Urinary bladder (tissue), 4 donors: Measurements from ENCODE around the gene SCAP. TPM values are rescaled to one million over a fixed set of nuclear protein-coding genes. Genes with fewer than 3 reads are reported as not detected.
"Not testable (repeated sequence)": the region's sequence is repeated elsewhere in the genome, so short reads cannot be mapped to it uniquely, and the experiment has no call there.

Experiments
- DNase-seq: peaks from one replicate; pipeline ENCODE4 v3.0.0-alpha.2; 2015; ENCODE audit errors: extremely low spot score
- H3K27ac ChIP-seq: one replicate; pipeline ENCODE4 v1.5.1; 2013; ENCODE audit warnings: low read depth, mild to moderate bottlenecking, moderate library complexity
- H3K36me3 ChIP-seq: one replicate; pipeline ENCODE4 v1.6.1; 2013; ENCODE audit warnings: mild to moderate bottlenecking, moderate library complexity; ENCODE audit not compliant: insufficient read depth
- H3K4me1 ChIP-seq: one replicate; pipeline ENCODE4 v1.6.1; 2013; ENCODE audit warnings: mild to moderate bottlenecking, moderate library complexity; ENCODE audit not compliant: insufficient read depth
- H3K4me3 ChIP-seq: one replicate; pipeline ENCODE4 v1.5.1; 2013; ENCODE audit warnings: low read depth, low read length
- WGBS: extraction: QIAGEN DNeasy Blood & Tissue Kit; methylation state at CpG from one replicate; pipeline ENCODE4 v1.1.7; 2013; 5-methylcytosine and 5-hydroxymethylcytosine counted together
- polyA plus RNA-seq: library from polyadenylated mRNA; stranded (reverse); fragments of 200-250 nt; gene quantifications from one replicate; pipeline ENCODE4 v1.2.3, GENCODE V29; 2013
- total RNA-seq: library from RNA; depleted of rRNA; stranded (reverse); fragments of >200 nt; gene quantifications from one replicate; pipeline ENCODE4 v1.2.3, GENCODE V29; 2014
- donor health status: healthy with polysubstance abuse.
- donor health status: healthy.

The SCAP gene
- total and polyA plus RNA-seq, 2 donors, result 44.5 to 64.4 TPM

DNA sequence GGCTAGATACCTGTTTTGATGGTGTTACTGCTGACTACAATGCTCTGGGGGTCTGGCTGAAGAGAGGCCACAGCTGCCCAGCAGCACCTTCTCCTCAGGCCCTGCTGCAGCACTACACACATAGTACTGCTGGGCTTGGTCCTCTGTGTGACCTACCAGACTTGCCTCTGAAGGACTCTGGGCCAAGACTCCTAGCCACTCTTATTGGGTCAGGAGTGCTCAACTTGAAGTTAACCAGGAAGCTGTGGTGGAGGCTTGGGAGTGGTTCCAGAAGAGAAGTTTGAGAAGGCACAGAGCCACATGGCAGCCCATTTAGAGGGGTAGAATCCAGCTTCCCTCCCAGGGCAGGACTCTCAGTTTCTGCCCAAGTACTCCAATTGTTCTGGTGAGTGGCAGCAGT is 21.2 kb upstream of the SCAP start:
- Histone ChIP-seq H3K4me1 (no peaks in the 10 kb centered on the region), H3K36me3 (peaks cover 4% of the 10 kb centered on the region), H3K4me3 (no peak overlapping the region), H3K27ac (no peak overlapping the region)
- DNase-seq, result no peak

DNA sequence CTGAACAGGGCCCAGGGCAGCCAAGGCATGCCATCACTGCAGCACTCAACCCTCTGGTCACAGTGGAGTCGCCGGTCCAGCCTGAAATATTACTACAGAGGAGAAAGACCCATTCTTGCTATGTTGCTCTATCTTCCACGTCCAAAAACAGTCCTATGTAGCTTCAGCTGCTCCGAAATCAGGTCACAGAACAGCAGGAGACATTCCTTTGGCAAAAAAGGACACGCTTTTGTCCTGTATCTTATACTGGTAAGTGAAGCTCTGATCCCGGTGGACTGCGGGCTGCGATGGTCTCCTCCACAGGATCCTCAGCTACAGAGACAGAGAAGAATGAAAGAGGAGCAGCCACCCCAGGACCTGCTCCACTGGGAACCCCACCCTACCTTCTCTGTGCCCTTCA is 20.1 kb upstream of the SCAP start:
- no peak for DNase-seq
- Histone ChIP-seq H3K4me1 (no peaks in the 10 kb centered on the region), H3K4me3 (no peak overlapping the region), H3K36me3 (no peaks in the 10 kb centered on the region), H3K27ac (no peak overlapping the region)
- WGBS, result 90% methylated on average over 8 of the region's 8 CpGs

DNA sequence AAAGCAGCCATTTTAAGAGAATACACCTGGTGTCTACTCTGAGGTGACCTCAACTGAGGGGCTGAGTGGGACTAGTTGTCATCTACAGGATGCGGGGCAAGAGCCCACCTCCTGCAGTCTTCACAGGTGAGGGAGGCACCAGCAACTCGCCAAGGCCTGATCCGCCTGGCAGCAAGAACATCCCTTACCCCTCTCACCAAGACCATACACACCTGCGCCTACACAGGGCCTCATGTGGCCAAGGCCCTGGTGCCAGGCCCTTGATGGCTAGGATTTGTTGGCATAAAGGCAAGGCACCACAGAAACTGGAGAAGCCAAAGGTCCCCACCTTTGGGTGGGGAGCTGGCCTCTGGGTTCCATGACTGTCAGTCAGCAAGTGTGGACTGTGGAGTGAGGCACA is 19.4 kb upstream of the SCAP start:
- no peak for DNase-seq
- Histone ChIP-seq H3K4me3 (no peak overlapping the region), H3K36me3 (no peaks in the 10 kb centered on the region), H3K27ac (no peak overlapping the region), H3K4me1 (no peaks in the 10 kb centered on the region)
- 98% methylated on average over 4 of the region's 4 CpGs for WGBS

DNA sequence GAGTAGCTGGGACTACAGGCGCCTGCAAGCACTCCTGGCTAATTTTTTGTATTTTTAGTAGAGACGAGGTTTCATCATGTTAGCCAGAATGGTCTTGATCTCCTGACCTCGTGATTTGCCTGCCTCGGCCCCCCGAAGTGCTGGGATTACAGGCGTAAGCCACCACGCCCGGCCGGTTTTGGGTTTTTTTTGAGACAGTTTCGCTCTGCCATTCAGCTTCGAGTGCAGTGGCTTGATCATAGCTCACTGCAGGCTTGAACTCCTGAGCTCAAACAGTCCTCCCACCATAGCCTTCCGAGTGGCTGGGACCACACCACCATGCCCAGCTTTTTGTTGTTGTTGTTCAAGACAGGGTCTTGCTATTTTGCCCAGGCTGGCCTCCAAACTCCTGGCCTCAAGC is 16.0 kb upstream of the SCAP start:
- Histone ChIP-seq H3K36me3 (no peaks in the 10 kb centered on the region), H3K4me1 (no peaks in the 10 kb centered on the region), H3K27ac (no peak overlapping the region), H3K4me3 (no peak overlapping the region)
- 92% methylated on average over 12 of the region's 12 CpGs for WGBS
- DNase-seq, result no peak

DNA sequence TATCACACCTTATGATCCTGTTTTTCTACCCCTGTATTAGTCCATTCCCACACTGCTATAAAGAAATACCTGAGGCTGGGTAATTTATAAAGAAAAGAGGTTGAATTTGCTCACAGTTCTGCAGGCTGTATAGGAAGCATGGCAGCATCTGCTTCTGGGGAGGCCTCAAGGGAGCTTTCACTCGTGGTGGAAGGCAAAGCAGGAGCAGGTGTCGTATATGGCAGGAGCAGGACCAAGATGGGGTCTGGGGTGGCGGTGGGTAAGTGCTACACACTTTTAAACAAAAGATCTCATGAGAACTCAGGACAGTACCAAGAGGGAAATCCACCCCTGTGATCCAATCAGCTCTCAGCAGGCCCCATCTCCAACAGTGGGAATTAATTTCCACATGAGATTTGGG is 15.4 kb upstream of the SCAP start:
- H3K4me1 ChIP-seq, result no peaks in the 10 kb centered on the region
- no peaks in the 10 kb centered on the region for H3K36me3 ChIP-seq
- H3K4me3 ChIP-seq, result no peak overlapping the region
- no peak for DNase-seq
- no peak overlapping the region for H3K27ac ChIP-seq
- WGBS, result 90% methylated on average over 3 of the region's 3 CpGs

DNA sequence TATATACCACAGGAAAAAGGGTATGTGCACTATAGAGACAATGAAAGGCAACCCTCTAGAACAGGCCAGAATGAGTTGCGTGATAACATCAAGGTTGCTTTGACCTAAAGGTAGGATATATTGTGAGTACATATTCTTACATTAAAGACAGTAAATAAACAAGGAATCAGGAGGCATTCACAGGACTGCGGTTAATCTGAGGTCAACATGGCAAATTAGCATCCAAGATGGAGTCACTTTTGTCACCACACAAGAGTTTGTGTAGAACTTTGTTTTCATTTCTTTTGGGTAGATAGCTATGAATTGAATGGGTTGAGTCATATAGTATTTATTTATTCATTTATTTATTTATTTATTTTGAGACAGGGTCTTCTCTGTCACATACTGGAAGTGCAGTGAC is 11.5 kb upstream of the SCAP start:
- H3K36me3 ChIP-seq, result no peaks in the 10 kb centered on the region
- H3K27ac ChIP-seq, result no peak overlapping the region
- DNase-seq, result no peak
- over 99% methylated on average over 2 of the region's 2 CpGs for WGBS
- H3K4me3 ChIP-seq, result no peak overlapping the region
- H3K4me1 ChIP-seq, result no peaks in the 10 kb centered on the region

DNA sequence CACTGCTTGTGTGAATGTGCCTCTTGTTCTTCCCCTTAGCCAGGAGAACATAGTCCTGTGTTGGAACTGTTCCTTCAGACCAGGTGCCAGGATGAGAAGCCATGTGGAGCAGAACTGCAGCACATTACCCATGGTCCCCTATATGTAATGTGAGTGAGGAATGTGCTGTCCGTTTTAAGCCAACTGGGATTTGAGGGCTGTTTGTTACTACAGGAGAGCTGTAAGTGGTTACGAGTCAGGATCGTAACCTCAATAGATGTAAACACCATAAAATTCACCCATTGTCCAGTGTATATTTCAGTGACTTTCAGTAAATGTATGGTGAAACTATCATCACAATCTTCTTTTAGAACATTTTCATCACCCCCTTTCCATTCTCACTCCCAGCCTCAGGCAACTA is 10.1 kb upstream of the SCAP start:
- H3K36me3 ChIP-seq, result no peaks in the 10 kb centered on the region
- WGBS, result 68% methylated on average over 3 of the region's 3 CpGs
- H3K27ac ChIP-seq, result no peak overlapping the region
- H3K4me3 ChIP-seq, result no peak overlapping the region
- no peak for DNase-seq
- H3K4me1 ChIP-seq, result no peaks in the 10 kb centered on the region

DNA sequence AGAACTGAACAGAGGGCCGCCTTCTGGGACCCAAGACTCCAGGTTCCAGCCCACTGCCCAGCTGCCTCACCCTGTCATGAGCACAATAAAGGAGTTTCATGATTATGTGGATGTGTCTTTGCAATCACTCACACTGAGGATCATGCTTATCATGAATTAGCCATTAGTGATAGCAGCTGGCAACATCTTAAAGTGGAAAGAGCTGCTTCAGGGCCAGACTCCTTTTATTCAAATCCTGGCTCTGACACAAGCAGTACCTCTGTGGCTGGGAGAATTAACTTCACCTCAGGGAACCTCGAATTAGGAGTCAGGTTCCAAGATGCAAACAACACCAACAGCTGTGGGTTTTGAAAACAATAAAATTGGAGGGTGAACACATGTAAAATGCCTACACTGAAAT is 6.6 kb upstream of the SCAP start:
- H3K4me3 ChIP-seq, result no peak overlapping the region
- no peak for DNase-seq
- H3K4me1 ChIP-seq, result no peaks in the 10 kb centered on the region
- H3K36me3 ChIP-seq, result no peaks in the 10 kb centered on the region
- H3K27ac ChIP-seq, result no peak overlapping the region
- WGBS, result 58% methylated on average over 2 of the region's 2 CpGs

DNA sequence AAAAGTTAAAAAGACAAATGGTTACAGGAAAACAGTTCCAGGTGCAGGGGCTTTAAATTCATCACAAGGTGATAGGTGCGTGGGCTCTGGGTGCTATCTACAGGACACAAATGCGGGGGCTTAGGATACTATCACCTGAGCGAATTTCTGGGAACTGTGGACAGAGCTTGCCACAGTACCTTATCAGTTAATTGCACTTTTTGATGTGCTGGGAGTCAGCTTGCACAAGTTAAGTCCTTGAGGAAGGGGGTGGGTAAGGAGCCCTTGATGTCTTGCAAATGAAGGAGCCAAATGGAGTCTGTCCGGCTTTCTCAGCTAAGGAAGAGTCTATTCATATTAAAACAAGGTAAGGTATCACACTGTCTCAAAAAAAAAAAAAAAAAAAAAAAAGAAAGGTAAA is 6.0 kb upstream of the SCAP start:
- H3K27ac ChIP-seq, H3K36me3 ChIP-seq, H3K4me1 ChIP-seq, H3K4me3 ChIP-seq, DNase-seq: not testable (repeated sequence)
- 52% methylated on average over 4 of the region's 4 CpGs for WGBS

DNA sequence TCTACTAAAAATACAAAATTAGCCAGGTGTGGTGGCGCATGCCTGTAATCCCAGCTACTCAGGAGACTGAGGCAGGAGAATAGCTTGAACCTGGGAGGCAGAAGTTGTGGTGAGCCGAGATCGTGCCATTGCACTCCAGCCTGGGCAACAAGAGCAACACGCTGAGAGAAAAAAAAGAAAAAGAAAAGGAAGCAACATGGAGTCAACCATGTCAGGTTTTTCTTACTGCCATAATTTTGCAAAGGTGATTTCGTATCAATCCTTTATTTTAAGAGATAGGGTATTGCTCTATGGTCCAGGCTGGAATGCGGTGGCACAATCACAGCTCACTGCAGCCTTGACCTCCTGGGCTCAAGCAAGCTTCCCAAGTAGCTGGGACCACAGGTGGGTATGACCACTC is 4.5 kb upstream of the SCAP start:
- not testable (repeated sequence) for H3K4me3 ChIP-seq, DNase-seq, H3K4me1 ChIP-seq, H3K27ac ChIP-seq, H3K36me3 ChIP-seq
- 93% methylated on average over 6 of the region's 6 CpGs for WGBS

DNA sequence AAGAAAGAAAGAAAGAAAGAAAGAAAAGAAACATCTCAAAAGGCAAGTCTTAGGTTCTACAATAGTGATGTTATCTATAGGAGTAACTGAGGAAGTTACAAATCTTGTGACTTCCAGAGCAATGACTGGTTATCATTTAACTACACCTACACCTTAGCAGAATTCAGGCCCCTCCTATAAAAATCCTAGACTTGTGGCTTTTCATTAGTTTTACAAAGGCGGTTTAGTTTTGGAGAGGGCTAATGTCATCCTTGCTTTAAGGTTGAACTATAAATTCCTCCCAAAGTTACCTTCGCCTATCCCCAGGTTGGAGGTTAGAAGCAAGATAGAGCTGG is 4.1 kb upstream of the SCAP start:
- Histone ChIP-seq H3K36me3 (no peaks in the 10 kb centered on the region), H3K4me1 (peaks cover 3% of the 10 kb centered on the region), H3K27ac (no peak overlapping the region), H3K4me3 (no peak overlapping the region)
- DNase-seq, result no peak
- 95% methylated on average over 2 of the region's 2 CpGs for WGBS

DNA sequence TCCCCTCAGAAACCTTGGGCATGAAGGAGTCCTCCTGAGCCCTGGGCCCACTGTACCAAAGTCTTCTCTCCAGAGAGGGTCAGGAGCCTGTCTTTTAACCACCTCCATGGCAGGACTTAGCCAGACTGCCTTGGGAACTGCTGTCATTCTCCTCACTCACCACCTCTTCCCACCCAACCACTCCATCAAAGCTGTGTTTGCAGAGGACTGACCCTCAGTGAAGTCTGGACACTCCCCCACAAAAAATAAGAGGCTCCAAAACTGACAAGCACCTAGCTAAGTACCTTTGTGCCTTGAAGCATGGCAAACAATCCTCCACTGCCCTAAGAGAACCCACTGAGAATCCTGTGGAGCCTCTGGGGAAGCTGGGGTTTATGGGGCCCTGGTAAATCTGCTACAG is 2.3 kb upstream of the SCAP start:
- Histone ChIP-seq H3K36me3 (no peaks in the 10 kb centered on the region), H3K27ac (no peak overlapping the region), H3K4me3 (no peak overlapping the region), H3K4me1 (peaks cover 4% of the 10 kb centered on the region)
- DNase-seq, result no peak

DNA sequence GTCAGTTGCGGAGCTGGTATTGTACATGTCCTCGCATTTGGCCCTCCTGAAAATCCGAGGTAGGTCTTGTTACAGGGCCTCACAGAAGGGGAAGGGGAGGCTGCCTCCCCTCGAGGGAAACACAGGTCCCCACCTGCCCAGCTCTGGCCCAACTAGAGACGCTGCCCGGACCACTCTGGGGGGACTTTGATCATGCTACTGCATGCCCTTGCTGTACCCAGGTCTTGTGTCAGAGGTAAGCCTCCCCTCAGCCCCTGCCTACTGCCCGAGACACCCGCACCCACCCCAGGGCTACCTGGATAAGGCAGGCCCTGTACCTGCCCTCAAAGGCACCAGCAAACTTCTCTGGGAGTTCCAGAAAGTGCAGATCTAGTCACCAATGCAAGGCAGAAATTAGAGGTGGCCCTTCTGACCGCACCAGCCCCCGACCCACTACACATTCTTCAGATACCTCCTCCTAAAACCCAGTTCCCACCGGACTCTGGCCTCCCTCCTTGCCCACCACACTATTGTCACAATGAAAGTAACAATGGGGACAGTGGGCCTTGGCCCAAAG is 981 bp upstream of the SCAP start:
- H3K36me3 ChIP-seq, result no peaks in the 10 kb centered on the region
- H3K4me3 ChIP-seq, result no peak overlapping the region
- peaks cover 4% of the 10 kb centered on the region for H3K4me1 ChIP-seq
- 90% methylated on average over 11 of the region's 11 CpGs for WGBS
- no peak for DNase-seq
- no peak overlapping the region for H3K27ac ChIP-seq

DNA sequence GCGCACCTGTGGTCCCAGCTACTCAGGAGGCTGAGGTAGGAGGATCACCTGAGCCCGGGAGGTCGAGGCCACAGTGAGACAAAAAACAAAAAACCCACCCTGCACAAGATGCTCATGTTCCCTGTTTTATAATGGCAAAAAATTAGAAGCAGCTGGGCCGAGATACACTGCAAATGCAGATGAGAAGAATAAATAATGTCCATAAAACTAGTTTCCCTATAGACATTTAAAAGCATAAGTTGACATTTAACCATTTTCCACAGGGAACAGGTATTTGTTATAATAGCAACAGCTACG is 537 bp upstream of the SCAP start:
- DNase-seq, result no peak
- WGBS, result 71% methylated on average over 5 of the region's 5 CpGs
- H3K27ac ChIP-seq, result peak overlapping the region; percentile 66

DNA sequence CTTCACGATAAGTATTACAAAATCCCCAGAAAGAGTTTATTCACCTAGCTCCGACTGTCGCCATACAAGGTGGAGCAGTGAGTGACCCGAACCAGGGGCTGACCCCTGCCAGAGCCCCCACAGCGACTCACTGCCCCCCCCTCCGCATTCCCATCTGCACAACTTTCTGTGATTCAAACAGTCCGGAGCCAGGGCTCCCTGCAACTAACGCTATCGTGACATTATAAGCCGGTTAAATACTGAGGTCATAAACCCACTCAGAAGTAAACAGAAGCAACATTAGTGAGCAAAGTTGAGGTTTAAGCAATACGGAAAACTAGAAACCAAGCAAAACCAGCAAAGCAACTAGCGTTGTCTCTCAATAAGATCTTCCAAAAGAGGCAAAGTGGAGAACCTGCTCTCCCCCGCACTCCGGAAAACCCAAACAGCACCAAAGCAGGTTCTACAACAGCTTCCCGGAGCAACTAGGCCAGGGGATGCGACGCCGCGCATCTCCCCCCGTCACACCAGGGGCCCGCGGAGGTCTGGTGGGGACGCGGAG is 642 bp downstream of the SCAP start:
- peak; percentile 18 for DNase-seq
- H3K4me3 ChIP-seq, result peak overlapping the region; percentile 91
- peaks cover 4% of the 10 kb centered on the region for H3K4me1 ChIP-seq
- H3K27ac ChIP-seq, result peak overlapping the region; percentile 73
- no peaks in the 10 kb centered on the region for H3K36me3 ChIP-seq
- under 1% methylated on average over 24 of the region's 24 CpGs for WGBS

More for the DNA sequence above, 537 bp upstream of the SCAP start:
- Histone ChIP-seq H3K4me3 (peak overlapping the region; percentile 91), H3K36me3 (no peaks in the 10 kb centered on the region), H3K4me1 (peaks cover 4% of the 10 kb centered on the region)
